Measurements from ENCODE around the gene CREB3L2. TPM values are rescaled to one million over a fixed set of nuclear protein-coding genes. Genes with fewer than 3 reads are reported as not detected.

Gene CREB3L2
- total and polyA plus RNA-seq, 2 of the 13 experiments (the other 11 are each of a cell fraction or from before 2014, with no cell fraction given): 22.1 to 41.1 TPM

DNA sequence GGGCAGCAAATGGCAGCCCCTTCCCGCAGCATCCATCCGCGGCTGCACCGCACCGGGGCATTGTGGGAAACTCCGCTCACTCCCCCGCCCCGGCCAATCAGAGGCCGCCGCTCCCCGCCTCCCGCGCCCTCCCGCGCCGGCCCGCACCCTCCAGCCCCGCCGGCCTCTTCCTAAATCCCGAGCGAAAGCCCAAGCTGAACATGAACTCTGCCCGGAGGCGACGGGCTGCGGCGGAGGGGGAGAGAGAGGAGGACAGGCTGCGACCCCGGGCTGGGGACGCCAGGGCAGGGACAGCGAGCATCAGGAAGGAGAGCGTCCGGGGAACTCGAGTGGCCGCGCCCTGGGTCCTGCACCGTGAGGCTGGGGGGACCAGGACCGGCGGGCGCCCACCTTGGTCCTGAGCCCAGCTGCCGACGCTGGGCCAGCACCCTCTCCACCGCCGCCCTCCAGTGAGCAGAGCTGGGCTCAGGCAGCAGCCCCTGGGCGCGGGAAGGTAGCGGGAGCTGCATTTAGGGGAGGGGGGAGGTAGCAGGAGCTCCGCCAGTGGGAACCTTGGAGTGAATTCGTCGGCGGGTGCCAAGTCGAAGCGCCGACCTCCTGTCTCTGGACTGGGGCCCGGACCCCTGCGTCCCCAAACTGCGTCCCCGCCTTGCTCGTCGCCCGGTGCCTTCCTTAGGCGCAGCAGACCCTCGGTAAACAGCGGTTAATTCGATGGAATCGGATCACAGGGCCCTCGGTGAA lies 154.9 kb downstream of the CREB3L2 start, which contains the start of gene DGKI:
DGKI (minus strand) TSS at position 148 of the 741 bp plus-strand sequence.
- H3K27me3 ChIP-seq (ENCODE audit: control insufficient read depth in 1 of 2, insufficient read depth in 2 of 2, low read length in 2 of 2): peaks cover 3 to 29% of the 10 kb centered on the region in 2 experiments; a peak in 4 of 5 replicates
- BruUV-seq (replicated peaks): no TSS peak
- in situ Hi-C loops (cut with HindIII; ENCODE audit: extremely low pct_ligation_motif_present, low pct_unique_long_range_greater_than_20kb): no loop called here
- H3K4me2 ChIP-seq (ENCODE audit: low read depth, low read length): peak within 1 kb of the TSS; percentile 81
- H3K9me3 ChIP-seq (ENCODE audit: low read length): no peaks in the 10 kb centered on the region
- H3K27ac ChIP-seq (ENCODE audit: extremely low read length, insufficient read depth, low read length): no peak within 1 kb of the TSS
- FAIRE-seq (no peak), ATAC-seq (peak; percentile 50), DNase-seq (ENCODE audit: low spot score) (no peak)
- no peak within 1 kb of the TSS for H3K9ac ChIP-seq (ENCODE audit: insufficient read depth, low read depth, low read length)
- no peaks in the 10 kb centered on the region for H3K79me2 ChIP-seq (ENCODE audit: insufficient read depth, low read length)
- intact Hi-C loops (cut with micrococcal nuclease; ENCODE audit: unreplicated experiment): loop anchor here (1.0 kb wide), 1 partner anchor 44 kb away; no protein-coding TSS in a partner anchor
- peak within 1 kb of the TSS in 2 of 3 experiments; percentile 49 to 66; a peak in 3 of 6 replicates for H3K4me3 ChIP-seq (replicated peaks in 1 of 3; ENCODE audit: insufficient read depth in 1 of 3, low read depth in 2 of 3, low read length in 3 of 3)
- no peak within 1 kb of the TSS for H2AFZ ChIP-seq (ENCODE audit: low read length)
- H4K20me1 ChIP-seq (ENCODE audit: insufficient read depth, low read length): no peaks in the 10 kb centered on the region; the same call in 1 of the 2 replicates
- H3K36me3 ChIP-seq (replicated peaks in 1 of 2; ENCODE audit: control insufficient read depth in 1 of 2, insufficient read depth in 2 of 2, low read length in 2 of 2): no peaks in the 10 kb centered on the region; a peak in 1 of 5 replicates
- POLR2A ChIA-PET: no interaction called here
- WGBS (ENCODE audit: low lambda C conversion rate): 67% methylated on average over 21 of the region's 66 CpGs
- peaks cover 12% of the 10 kb centered on the region for H3K4me1 ChIP-seq (ENCODE audit: insufficient read depth, low read length)
- CTCF ChIA-PET (ENCODE audit: low intra/inter-chr PET ratio, low total read pairs): no interaction called here
- TF ChIP-seq, protein P1, sequence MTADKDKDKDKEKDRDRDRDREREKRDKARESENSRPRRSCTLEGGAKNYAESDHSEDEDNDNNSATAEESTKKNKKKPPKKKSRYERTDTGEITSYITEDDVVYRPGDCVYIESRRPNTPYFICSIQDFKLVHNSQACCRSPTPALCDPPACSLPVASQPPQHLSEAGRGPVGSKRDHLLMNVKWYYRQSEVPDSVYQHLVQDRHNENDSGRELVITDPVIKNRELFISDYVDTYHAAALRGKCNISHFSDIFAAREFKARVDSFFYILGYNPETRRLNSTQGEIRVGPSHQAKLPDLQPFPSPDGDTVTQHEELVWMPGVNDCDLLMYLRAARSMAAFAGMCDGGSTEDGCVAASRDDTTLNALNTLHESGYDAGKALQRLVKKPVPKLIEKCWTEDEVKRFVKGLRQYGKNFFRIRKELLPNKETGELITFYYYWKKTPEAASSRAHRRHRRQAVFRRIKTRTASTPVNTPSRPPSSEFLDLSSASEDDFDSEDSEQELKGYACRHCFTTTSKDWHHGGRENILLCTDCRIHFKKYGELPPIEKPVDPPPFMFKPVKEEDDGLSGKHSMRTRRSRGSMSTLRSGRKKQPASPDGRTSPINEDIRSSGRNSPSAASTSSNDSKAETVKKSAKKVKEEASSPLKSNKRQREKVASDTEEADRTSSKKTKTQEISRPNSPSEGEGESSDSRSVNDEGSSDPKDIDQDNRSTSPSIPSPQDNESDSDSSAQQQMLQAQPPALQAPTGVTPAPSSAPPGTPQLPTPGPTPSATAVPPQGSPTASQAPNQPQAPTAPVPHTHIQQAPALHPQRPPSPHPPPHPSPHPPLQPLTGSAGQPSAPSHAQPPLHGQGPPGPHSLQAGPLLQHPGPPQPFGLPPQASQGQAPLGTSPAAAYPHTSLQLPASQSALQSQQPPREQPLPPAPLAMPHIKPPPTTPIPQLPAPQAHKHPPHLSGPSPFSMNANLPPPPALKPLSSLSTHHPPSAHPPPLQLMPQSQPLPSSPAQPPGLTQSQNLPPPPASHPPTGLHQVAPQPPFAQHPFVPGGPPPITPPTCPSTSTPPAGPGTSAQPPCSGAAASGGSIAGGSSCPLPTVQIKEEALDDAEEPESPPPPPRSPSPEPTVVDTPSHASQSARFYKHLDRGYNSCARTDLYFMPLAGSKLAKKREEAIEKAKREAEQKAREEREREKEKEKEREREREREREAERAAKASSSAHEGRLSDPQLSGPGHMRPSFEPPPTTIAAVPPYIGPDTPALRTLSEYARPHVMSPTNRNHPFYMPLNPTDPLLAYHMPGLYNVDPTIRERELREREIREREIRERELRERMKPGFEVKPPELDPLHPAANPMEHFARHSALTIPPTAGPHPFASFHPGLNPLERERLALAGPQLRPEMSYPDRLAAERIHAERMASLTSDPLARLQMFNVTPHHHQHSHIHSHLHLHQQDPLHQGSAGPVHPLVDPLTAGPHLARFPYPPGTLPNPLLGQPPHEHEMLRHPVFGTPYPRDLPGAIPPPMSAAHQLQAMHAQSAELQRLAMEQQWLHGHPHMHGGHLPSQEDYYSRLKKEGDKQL (CRISPR knock-in tag; IDR thresholded peaks at IDR 0.05; ENCODE audit: low read depth): no peak
- TF ChIP-seq PRPF4 (IDR thresholded peaks at IDR 0.05; ENCODE audit: low read depth, low read length, poor library complexity, severe bottlenecking): no peak
- 0 out of 2 replicates have a peak, but pooled peaks have one; percentile 5 for TF ChIP-seq HOXA3 (CRISPR knock-in tag; IDR thresholded peaks at IDR 0.05)
- no peak for TF ChIP-seq MTF2 (CRISPR knock-in tag; IDR thresholded peaks at IDR 0.05; ENCODE audit: borderline replicate concordance)
- TF ChIP-seq NFYC (CRISPR knock-in tag; IDR thresholded peaks at IDR 0.05): peak; percentile 45; the same call in 1 of the 2 replicates
- peak; percentile 27; the same call in 1 of the 2 replicates for TF ChIP-seq ZNF501 (CRISPR knock-in tag; IDR thresholded peaks at IDR 0.05)
- TF ChIP-seq SRY (CRISPR knock-in tag; IDR thresholded peaks at IDR 0.05): no peak
- peak; percentile 42; the same call in 1 of the 2 replicates for TF ChIP-seq ZC3H13 (CRISPR knock-in tag; IDR thresholded peaks at IDR 0.05)
- TF ChIP-seq, protein P2, sequence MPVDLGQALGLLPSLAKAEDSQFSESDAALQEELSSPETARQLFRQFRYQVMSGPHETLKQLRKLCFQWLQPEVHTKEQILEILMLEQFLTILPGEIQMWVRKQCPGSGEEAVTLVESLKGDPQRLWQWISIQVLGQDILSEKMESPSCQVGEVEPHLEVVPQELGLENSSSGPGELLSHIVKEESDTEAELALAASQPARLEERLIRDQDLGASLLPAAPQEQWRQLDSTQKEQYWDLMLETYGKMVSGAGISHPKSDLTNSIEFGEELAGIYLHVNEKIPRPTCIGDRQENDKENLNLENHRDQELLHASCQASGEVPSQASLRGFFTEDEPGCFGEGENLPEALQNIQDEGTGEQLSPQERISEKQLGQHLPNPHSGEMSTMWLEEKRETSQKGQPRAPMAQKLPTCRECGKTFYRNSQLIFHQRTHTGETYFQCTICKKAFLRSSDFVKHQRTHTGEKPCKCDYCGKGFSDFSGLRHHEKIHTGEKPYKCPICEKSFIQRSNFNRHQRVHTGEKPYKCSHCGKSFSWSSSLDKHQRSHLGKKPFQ (CRISPR knock-in tag; IDR thresholded peaks at IDR 0.05; ENCODE audit: insufficient replicate concordance): no peak
- TF ChIP-seq KDM1A (CRISPR knock-in tag; IDR thresholded peaks at IDR 0.05): 0 out of 2 replicates have a peak, but pooled peaks have one; percentile 54
- TF ChIP-seq, protein P3, sequence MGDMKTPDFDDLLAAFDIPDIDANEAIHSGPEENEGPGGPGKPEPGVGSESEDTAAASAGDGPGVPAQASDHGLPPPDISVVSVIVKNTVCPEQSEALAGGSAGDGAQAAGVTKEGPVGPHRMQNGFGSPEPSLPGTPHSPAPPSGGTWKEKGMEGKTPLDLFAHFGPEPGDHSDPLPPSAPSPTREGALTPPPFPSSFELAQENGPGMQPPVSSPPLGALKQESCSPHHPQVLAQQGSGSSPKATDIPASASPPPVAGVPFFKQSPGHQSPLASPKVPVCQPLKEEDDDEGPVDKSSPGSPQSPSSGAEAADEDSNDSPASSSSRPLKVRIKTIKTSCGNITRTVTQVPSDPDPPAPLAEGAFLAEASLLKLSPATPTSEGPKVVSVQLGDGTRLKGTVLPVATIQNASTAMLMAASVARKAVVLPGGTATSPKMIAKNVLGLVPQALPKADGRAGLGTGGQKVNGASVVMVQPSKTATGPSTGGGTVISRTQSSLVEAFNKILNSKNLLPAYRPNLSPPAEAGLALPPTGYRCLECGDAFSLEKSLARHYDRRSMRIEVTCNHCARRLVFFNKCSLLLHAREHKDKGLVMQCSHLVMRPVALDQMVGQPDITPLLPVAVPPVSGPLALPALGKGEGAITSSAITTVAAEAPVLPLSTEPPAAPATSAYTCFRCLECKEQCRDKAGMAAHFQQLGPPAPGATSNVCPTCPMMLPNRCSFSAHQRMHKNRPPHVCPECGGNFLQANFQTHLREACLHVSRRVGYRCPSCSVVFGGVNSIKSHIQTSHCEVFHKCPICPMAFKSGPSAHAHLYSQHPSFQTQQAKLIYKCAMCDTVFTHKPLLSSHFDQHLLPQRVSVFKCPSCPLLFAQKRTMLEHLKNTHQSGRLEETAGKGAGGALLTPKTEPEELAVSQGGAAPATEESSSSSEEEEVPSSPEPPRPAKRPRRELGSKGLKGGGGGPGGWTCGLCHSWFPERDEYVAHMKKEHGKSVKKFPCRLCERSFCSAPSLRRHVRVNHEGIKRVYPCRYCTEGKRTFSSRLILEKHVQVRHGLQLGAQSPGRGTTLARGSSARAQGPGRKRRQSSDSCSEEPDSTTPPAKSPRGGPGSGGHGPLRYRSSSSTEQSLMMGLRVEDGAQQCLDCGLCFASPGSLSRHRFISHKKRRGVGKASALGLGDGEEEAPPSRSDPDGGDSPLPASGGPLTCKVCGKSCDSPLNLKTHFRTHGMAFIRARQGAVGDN (CRISPR knock-in tag; IDR thresholded peaks at IDR 0.05): peak; percentile 57; the same call in 1 of the 2 replicates
- 0 out of 2 replicates have a peak, but pooled peaks have one; percentile 17 for TF ChIP-seq DNMT1 (CRISPR knock-in tag; IDR thresholded peaks at IDR 0.05)
